ENCODE data around the gene SCGN. TPM values are rescaled to one million over a fixed set of nuclear protein-coding genes. Genes with fewer than 3 reads are reported as not detected.
A peak's percentile ranks its signal among the peaks of the same experiment; 100 is the strongest.

The SCGN gene
- polyA plus RNA-seq, 2 of the 4 experiments (the other 2 are of a cell fraction): 0.13 to 0.17 TPM

- FAIRE-seq (no peak), DNase-seq (ENCODE audit: low read depth in 1 of 2, low spot score in 1 of 2) (no peak), ATAC-seq (no peak)
- POLR2A ChIA-PET: no interaction called here
- H3K27ac ChIP-seq: peak overlapping the region; percentile 42 to 52; a peak in 2 of 6 replicates
- WGBS (ENCODE audit: missing lambda C conversion rate): 38% methylated on average over 1 of the region's 1 CpG
- H3K9me3 ChIP-seq: no peaks in the 10 kb centered on the region
- H3K4me2 ChIP-seq: peak overlapping the region; percentile 48
- no peak for TF ChIP-seq FOSL2 (IDR thresholded peaks at IDR 0.05)
- TF ChIP-seq FOSL2 (CRISPR knock-in tag; IDR thresholded peaks at IDR 0.05): no peak
- no peak for TF ChIP-seq KDM1A (IDR thresholded peaks at IDR 0.05; ENCODE audit: low read depth)
- no peak for TF ChIP-seq ATOH8 (CRISPR knock-in tag; IDR thresholded peaks at IDR 0.05; ENCODE audit: low read depth)
- no peak for TF ChIP-seq CBX8 (IDR thresholded peaks at IDR 0.05)
- TF ChIP-seq JUNB (IDR thresholded peaks at IDR 0.05): no peak
- no peak for TF ChIP-seq ZC3H11A (IDR thresholded peaks at IDR 0.05)
- peaks cover 21% of the 10 kb centered on the region; the same call in 2 of the 3 replicates for H3K4me1 ChIP-seq
- H3K4me3 ChIP-seq: no peak overlapping the region
- CTCF ChIA-PET: interaction anchor here (1.3 kb wide), 2 partner anchors 9 to 46 kb away, joined by 3 to 6 read pairs; no protein-coding TSS in a partner anchor
Measured at GRCh38 chr6:25671652-25672051, 19.6 kb downstream of the SCGN start.

GRCh38 chr6:25675167-25675566 lies 23.2 kb downstream of the SCGN start:
- ATAC-seq (no peak), DNase-seq (ENCODE audit: low read depth in 1 of 2, low spot score in 1 of 2) (no peak), FAIRE-seq (no peak)
- Histone ChIP-seq H3K9me3 (no peaks in the 10 kb centered on the region), H3K27ac (no peak overlapping the region), H3K4me3 (no peak overlapping the region), H3K4me1 (peaks cover 16% of the 10 kb centered on the region; the same call in 2 of the 3 replicates), H3K4me2 (no peak overlapping the region)
- ChIA-PET POLR2A (no interaction called here), CTCF (interaction anchor here (1.0 kb wide), 1 partner anchor 43 kb away, joined by 3 read pairs; no protein-coding TSS in a partner anchor)
- TF ChIP-seq ELK1 (IDR thresholded peaks at IDR 0.05; ENCODE audit: low read depth, low read length) (no peak), HOXB5 (CRISPR knock-in tag; IDR thresholded peaks at IDR 0.05) (no peak), BCL3 (IDR thresholded peaks at IDR 0.05) (no peak), HOXA7 (CRISPR knock-in tag; IDR thresholded peaks at IDR 0.05) (no peak), CTCF (IDR thresholded peaks at IDR 0.05) (no peak), ZNF302 (CRISPR knock-in tag; IDR thresholded peaks at IDR 0.05) (no peak), KDM5A (IDR thresholded peaks at IDR 0.05) (no peak), RAD21 (conservative IDR thresholded peaks at IDR 0.05 in 1 of 2, IDR thresholded peaks at IDR 0.05 in 1 of 2) (no peak), PHF8 (IDR thresholded peaks at IDR 0.05; ENCODE audit: borderline replicate concordance, low read depth) (no peak), ZSCAN20 (CRISPR knock-in tag; IDR thresholded peaks at IDR 0.05) (no peak), HOXB13 (CRISPR knock-in tag; IDR thresholded peaks at IDR 0.05; ENCODE audit: low read depth) (no peak), JUNB (IDR thresholded peaks at IDR 0.05) (no peak), SMC3 (IDR thresholded peaks at IDR 0.05) (no peak), CEBPB (IDR thresholded peaks at IDR 0.05) (no peak), ESRRA (IDR thresholded peaks at IDR 0.05; ENCODE audit: borderline replicate concordance, low read length) (no peak), REST (IDR thresholded peaks at IDR 0.05) (no peak), NFE2L2 (conservative IDR thresholded peaks at IDR 0.05; ENCODE audit: low read length) (no peak), HEYL (CRISPR knock-in tag; IDR thresholded peaks at IDR 0.05) (no peak)
- 76% methylated on average over 5 of the region's 5 CpGs for WGBS (ENCODE audit: missing lambda C conversion rate)
